HEK293T (cell line): ENCODE data around the gene FRMPD1.
"Not testable (repeated sequence)": the region's sequence is repeated elsewhere in the genome, so short reads cannot be mapped to it uniquely, and the experiment has no call there.

Experiments
- CTCF ChIA-PET: fragments of 350-600 bp; formaldehyde crosslinking; extraction: SDS; loops from one replicate; lab custom pipeline; 2021; ENCODE audit warnings: antibody characterized with exemption, inconsistent platforms; lab: Yijun Ruan, JAX
- POLR2A ChIA-PET: fragments of 350-600 bp; formaldehyde crosslinking; extraction: SDS; loops from one replicate; lab custom pipeline; 2020; ENCODE audit warnings: antibody characterized with exemption, inconsistent platforms; lab: Yijun Ruan, JAX
- DNase-seq: peaks from one replicate; pipeline ENCODE4 v3.0.0; 2012; ENCODE audit warnings: mixed read lengths; ENCODE audit errors: extremely low spot score
- ARNT ChIP-seq: fragments of 450-650 bp; IDR thresholded peaks from 2 replicates; pipeline ENCODE4 v1.6.1; 2017; ENCODE audit warnings: mild to moderate bottlenecking
- BHLHE40 ChIP-seq: fragments of 450-650 bp; IDR thresholded peaks from 2 replicates; pipeline ENCODE4 v1.6.1; 2016; ENCODE audit warnings: mild to moderate bottlenecking, moderate library complexity, borderline replicate concordance
- CTBP1 ChIP-seq: fragments of 450-650 bp; IDR thresholded peaks from 2 replicates; pipeline ENCODE4 v1.6.1; 2016; ENCODE audit warnings: borderline replicate concordance
- ELF4 ChIP-seq: fragments of 450-650 bp; IDR thresholded peaks from 2 replicates; pipeline ENCODE4 v1.6.1; 2017; ENCODE audit warnings: antibody characterized with exemption
- FOXK2 ChIP-seq: fragments of 450-650 bp; IDR thresholded peaks from 2 replicates; pipeline ENCODE4 v1.6.1; 2016; ENCODE audit warnings: mild to moderate bottlenecking
- FOXM1 ChIP-seq: fragments of 450-650 bp; IDR thresholded peaks from 2 replicates; pipeline ENCODE4 v1.6.1; 2017; ENCODE audit warnings: mild to moderate bottlenecking, borderline replicate concordance
- HDGF ChIP-seq: fragments of 450-650 bp; IDR thresholded peaks from 2 replicates; pipeline ENCODE4 v1.6.1; 2017; ENCODE audit warnings: antibody characterized with exemption, borderline replicate concordance
- L3MBTL2 ChIP-seq: fragments of 450-650 bp; conservative IDR thresholded peaks from 2 replicates; pipeline ENCODE4 v1.6.1; 2016; ENCODE audit warnings: mild to moderate bottlenecking
- LEF1 ChIP-seq: fragments of 450-650 bp; IDR thresholded peaks from 2 replicates; pipeline ENCODE4 v1.6.1; 2017; ENCODE audit warnings: mild to moderate bottlenecking, borderline replicate concordance
- NFRKB ChIP-seq: fragments of 450-650 bp; IDR thresholded peaks from 2 replicates; pipeline ENCODE4 v1.6.1; 2016; ENCODE audit warnings: mild to moderate bottlenecking, moderate library complexity
- PKNOX1 ChIP-seq: fragments of 450-650 bp; IDR thresholded peaks from 2 replicates; pipeline ENCODE4 v1.6.1; 2016
- SP1 ChIP-seq: fragments of 450-650 bp; IDR thresholded peaks from 2 replicates; pipeline ENCODE4 v1.6.1; 2017
- SUZ12 ChIP-seq: fragments of 450-650 bp; IDR thresholded peaks from 2 replicates; pipeline ENCODE4 v1.6.1; 2016; ENCODE audit warnings: mild to moderate bottlenecking
- TARDBP ChIP-seq: fragments of 450-650 bp; IDR thresholded peaks from 2 replicates; pipeline ENCODE4 v1.6.1; 2016
- ZNF384 ChIP-seq: fragments of 450-650 bp; IDR thresholded peaks from 2 replicates; pipeline ENCODE4 v1.6.1; 2016

The FRMPD1 gene

GRCh38 chr9:37751186-37751585, 100.4 kb downstream of the FRMPD1 start:
- ChIA-PET POLR2A (no interaction called here), CTCF (no interaction called here)
- no peak for DNase-seq
- TF ChIP-seq LEF1, result no peak
- no peak for TF ChIP-seq PKNOX1
- no peak for TF ChIP-seq FOXK2
- no peak for TF ChIP-seq ARNT
- TF ChIP-seq FOXM1, result no peak
- TF ChIP-seq SUZ12, result no peak
- TF ChIP-seq CTBP1, result no peak

- DNase-seq, CTCF ChIA-PET, POLR2A ChIA-PET: not testable (repeated sequence)
These were observed 101.0 kb downstream of the FRMPD1 start for GRCh38 chr9:37751704-37752103.

GRCh38 chr9:37752112-37752511, 101.4 kb downstream of the FRMPD1 start:
- POLR2A ChIA-PET, result interaction anchor here (1.2 kb wide), 1 partner anchor 18 kb away, joined by 3 read pairs; no protein-coding TSS in a partner anchor
- CTCF ChIA-PET, DNase-seq: not testable (repeated sequence)

GRCh38 chr9:37752642-37753488, 102.1 kb downstream of the FRMPD1 start:
- ChIA-PET CTCF (no interaction called here), POLR2A (interaction anchor here (1.0 to 1.2 kb wide), 2 partner anchors 18 to 48 kb away, joined by 3 read pairs; partner anchors contain the start of gene DCAF10)
- TF ChIP-seq FOXM1 (no peak), SP1 (no peak)
- DNase-seq, result no peak

GRCh38 chr9:37753489-37754190, 102.9 kb downstream of the FRMPD1 start, which contains the start of gene TRMT10B:
TRMT10B (plus strand) TSS chr9:37753805; CDS start chr9:37761932, 8,127 bp downstream.
- DNase-seq, result peak; percentile 83
- no peak for TF ChIP-seq BHLHE40
- TF ChIP-seq L3MBTL2, result 0 out of 2 replicates have a peak, but pooled peaks have one; percentile 11
- ChIA-PET POLR2A (interaction anchor here (1.0 kb wide), 1 partner anchor 47 kb away, joined by 3 read pairs; the partner anchor contains the start of gene DCAF10), CTCF (no interaction called here)

GRCh38 chr9:37758747-37759146, 108.0 kb downstream of the FRMPD1 start:
- POLR2A ChIA-PET, result no interaction called here
- no peak for TF ChIP-seq PKNOX1
- no peak for TF ChIP-seq SUZ12
- TF ChIP-seq NFRKB, result no peak
- no peak for TF ChIP-seq ARNT
- no peak for TF ChIP-seq BHLHE40
- TF ChIP-seq ZNF384, result no peak
- CTCF ChIA-PET, result no interaction called here
- no peak for DNase-seq

GRCh38 chr9:37760416-37761161, 109.8 kb downstream of the FRMPD1 start:
- DNase-seq, result no peak
- no peak for TF ChIP-seq SP1
- TF ChIP-seq TARDBP, result no peak
- no peak for TF ChIP-seq PKNOX1
- no peak for TF ChIP-seq HDGF
- TF ChIP-seq FOXK2, result no peak
- no peak for TF ChIP-seq ELF4
- no peak for TF ChIP-seq ZNF384
- no peak for TF ChIP-seq ARNT
- TF ChIP-seq FOXM1, result no peak
- ChIA-PET CTCF (no interaction called here), POLR2A (interaction anchor here (1.4 kb wide), 1 partner anchor 24 kb away, joined by 3 read pairs; the partner anchor contains the start of gene EXOSC3)
